AG04449 (cell line): ENCODE measurements around the gene RILPL2.

Experiments used
- CTCF ChIA-PET: fragments of 350-600 bp; formaldehyde crosslinking; extraction: SDS; loops from one replicate; lab custom pipeline; 2021; ENCODE audit warnings: antibody characterized with exemption; lab: Yijun Ruan, JAX
- POLR2A ChIA-PET: fragments of 400-600, 350-600 bp; formaldehyde crosslinking; extraction: SDS; loops from one replicate; lab custom pipeline; 2020; ENCODE audit warnings: antibody characterized with exemption, inconsistent platforms; lab: Yijun Ruan, JAX
- DNase-seq: peaks from one replicate; pipeline ENCODE4 v3.0.0-alpha.2; 2010; ENCODE audit warnings: low read depth, low spot score
- H3K4me3 ChIP-seq: 2 replicates; pipeline ENCODE4 v1.5.1; 2011; ENCODE audit warnings: low read depth, mild to moderate bottlenecking, control low read depth, low read length
- CTCF ChIP-seq: IDR thresholded peaks from one replicate; pipeline ENCODE4 v1.5.1; 2011; ENCODE audit warnings: mild to moderate bottlenecking, moderate library complexity, low read length, control low read depth, inconsistent platforms; ENCODE audit not compliant: insufficient read depth; ENCODE audit errors: missing control alignments

Gene RILPL2

GRCh38 chr12:123450636-123451035, 14.2 kb upstream of the RILPL2 start:
- ChIA-PET POLR2A (no interaction called here), CTCF (interaction anchor here (1.2 kb wide), 1 partner anchor 47 kb away, joined by 3 read pairs; no protein-coding TSS in a partner anchor)
- no peak overlapping the region for H3K4me3 ChIP-seq
- DNase-seq, result no peak
- no peak for TF ChIP-seq CTCF

- no peak overlapping the region for H3K4me3 ChIP-seq
- no peak for TF ChIP-seq CTCF
- ChIA-PET POLR2A (interaction anchor here (0.6 kb wide), 1 partner anchor 1740 kb away, joined by 3 read pairs; no protein-coding TSS in a partner anchor), CTCF (no interaction called here)
- DNase-seq, result no peak
Observed at GRCh38 chr12:123449856-123450255, 13.4 kb upstream of the RILPL2 start.

DNA sequence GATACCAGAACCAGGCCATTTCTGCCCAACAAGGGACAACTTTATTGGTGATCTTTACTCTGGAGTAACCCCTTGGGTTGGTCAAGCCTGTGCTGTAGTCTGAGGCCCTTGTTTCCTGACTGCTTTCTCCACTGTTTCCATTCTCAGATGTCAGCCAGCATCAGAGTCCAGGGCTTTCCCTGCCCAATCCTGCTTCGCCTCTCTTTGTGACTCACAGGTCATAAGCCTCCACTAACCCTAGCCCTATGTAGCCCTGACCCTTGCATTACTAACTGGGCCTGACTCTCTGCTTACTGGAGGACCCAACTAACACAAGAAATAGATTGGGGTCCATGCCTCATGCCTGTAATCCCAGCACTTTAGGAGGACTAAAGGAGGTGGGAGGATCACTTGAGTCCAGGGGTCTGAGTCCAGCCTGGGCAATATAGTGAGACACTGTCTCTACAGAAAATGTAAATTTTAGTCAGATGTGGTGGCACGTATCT, 12.8 kb upstream of the RILPL2 start:
- CTCF ChIA-PET, result interaction anchor here (1.1 kb wide), 1 partner anchor 12 kb away, joined by 5 read pairs; no protein-coding TSS in a partner anchor
- H3K4me3 ChIP-seq, result no peak overlapping the region
- no peak for TF ChIP-seq CTCF
- no peak for DNase-seq
- POLR2A ChIA-PET, result interaction anchor here (0.6 kb wide), 1 partner anchor 1739 kb away, joined by 3 read pairs; no protein-coding TSS in a partner anchor

DNA sequence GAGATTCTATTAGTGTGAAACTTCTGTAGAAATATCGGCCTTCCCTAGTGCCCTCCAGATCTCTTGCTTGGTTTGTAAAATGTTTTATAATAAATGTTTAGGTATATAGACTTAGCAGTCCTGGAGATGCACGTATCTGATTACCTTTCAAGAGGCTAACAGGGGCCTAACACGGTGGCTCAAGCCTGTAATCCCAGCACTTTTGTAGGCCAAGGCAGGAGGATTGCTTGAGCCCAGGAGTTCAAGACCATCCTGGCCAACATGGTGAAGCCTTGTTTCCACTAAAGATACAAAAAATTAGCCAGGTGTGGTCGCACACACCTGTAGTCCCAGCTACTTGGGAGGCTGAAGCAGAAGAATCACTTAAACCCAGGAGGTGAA, 9.8 kb upstream of the RILPL2 start:
- CTCF ChIA-PET, result interaction anchor here (1.8 kb wide), 1 partner anchor 11 kb away, joined by 4 read pairs; no protein-coding TSS in a partner anchor
- POLR2A ChIA-PET, result no interaction called here
- no peak for DNase-seq
- no peak overlapping the region for H3K4me3 ChIP-seq
- no peak for TF ChIP-seq CTCF

DNA sequence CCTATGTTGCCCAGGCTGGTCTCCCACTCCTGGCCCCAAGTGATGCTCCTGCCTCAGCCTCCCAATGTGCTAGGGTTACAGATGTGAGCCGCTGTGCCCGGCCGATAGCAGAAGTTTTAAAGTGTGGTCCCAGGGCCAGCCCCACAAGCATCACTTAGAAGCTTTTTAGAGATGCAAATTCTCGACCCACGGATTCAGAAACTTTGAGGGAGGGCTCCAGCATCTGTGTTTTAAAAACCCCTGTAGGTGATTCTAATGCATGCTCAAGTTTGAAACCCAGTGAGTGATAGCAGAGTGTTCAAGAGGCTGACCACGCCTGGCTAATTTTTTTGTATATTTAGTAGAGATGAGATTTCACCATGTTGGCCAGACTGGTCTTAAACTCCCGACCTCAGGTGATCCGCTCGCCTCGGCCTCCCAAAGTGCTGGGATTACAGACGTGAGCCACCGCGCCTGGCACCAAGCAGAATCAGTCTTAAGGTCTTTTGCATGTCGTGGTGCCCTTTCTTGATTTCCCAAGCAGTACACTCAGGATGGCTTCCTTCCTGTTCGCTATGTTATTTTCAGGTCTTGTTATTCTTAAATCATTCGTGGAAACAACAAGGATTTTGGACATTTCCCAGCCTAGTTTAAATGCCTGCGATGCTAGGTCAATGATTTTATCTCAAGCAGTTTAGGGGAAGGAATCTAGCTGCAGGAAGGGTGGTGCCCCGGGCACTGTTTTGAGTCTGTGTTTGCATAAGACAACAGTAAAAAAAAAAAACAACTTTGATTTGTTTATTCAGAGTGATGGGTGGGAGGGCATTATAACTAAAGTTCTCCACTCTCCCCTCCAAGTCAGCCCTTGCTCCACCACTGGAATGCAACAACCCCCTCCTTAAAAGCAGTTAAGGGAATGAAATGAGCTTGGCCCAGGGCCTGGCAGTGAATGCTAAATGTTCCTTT, 9.2 kb upstream of the RILPL2 start:
- CTCF ChIA-PET, result interaction anchor here (1.8 kb wide), 1 partner anchor 10 kb away, joined by 4 read pairs; no protein-coding TSS in a partner anchor
- DNase-seq, result no peak
- POLR2A ChIA-PET, result no interaction called here
- TF ChIP-seq CTCF, result no peak
- H3K4me3 ChIP-seq, result no peak overlapping the region
